Activated gamma-delta T cell treated with anti-CD3 and anti-CD28 coated beads, Interleukin-2, amount 50 U/mL, for 16 hours (primary cell): ENCODE data around the gene PARD3.
"Not testable (repeated sequence)": the region's sequence is repeated elsewhere in the genome, so short reads cannot be mapped to it uniquely, and the experiment has no call there.

Source experiments
- DNase-seq: peaks from one replicate; pipeline ENCODE4 v3.0.0-alpha.2; 2020; ENCODE audit warnings: low read depth

Gene PARD3

DNA sequence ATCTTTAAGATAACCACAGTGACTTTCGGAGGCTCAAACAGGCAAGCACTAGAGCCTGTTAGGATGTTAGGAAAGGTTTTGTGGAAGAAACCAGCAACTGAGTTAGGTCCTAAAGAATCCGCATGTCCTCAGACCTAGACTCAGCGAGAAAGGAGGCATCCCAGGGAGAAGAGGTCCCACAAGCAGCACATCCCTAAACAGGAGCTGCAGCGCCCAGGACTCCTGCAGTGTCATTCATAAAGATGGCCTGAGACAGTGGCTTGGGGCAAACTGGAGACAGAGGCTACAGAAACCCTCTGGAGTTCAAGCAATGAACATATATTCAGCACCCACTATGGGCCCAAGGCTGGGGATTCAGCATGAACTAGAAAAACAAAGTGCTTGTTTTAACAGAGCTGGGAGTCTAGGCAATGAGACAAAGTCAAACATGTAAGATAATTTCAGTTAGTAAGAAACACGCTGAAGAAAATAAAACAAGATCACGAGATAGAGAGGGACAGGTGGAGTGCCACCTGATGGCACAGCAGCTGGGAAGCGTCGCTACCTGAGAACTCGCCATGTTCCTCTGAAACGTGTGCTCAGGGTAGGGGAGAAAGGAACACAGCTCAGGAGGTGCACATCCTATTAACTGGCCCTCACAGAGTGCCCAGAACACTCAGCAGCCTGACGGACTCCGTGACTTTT is 48.1 kb downstream of the PARD3 start:
- no peak for DNase-seq

DNA sequence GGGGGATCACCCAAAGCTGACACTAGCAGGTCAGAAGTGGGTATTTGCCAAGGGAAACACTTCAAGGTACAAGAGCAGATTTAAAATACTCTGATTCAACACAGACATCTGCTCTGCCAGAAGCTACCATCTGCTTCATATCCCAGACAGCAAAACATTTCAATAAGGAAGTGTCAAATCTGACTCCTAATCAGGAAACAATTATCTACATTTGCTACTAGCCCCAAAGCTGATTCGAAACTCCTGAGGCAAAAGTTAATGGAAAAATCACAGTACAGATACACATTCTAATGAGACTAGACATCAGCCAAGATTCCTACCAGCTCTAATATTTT is 48.9 kb downstream of the PARD3 start:
- DNase-seq: no peak

DNA sequence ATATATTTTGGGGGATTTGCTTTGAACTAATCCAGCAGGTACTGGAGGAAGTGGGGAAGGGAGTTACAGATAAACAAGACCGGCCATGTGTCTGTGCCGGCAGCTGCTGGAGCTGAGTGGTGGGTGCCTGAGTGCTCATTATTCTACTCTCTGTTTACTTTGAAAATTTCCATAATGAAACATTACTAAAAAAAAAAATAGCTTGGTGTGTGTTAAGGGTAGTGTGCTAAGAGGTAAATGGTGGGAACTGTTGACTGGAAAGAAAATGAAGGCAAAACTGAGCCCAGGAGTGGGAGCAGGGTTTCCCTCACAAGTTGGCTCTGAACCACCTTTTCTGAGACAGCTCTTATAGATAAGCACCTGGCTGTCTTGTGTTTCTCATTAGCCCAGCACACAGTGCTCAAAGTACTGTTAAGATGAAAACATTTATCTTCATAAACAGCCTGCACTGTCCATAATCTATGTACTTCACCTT is 50.6 kb downstream of the PARD3 start:
- DNase-seq: no peak

DNA sequence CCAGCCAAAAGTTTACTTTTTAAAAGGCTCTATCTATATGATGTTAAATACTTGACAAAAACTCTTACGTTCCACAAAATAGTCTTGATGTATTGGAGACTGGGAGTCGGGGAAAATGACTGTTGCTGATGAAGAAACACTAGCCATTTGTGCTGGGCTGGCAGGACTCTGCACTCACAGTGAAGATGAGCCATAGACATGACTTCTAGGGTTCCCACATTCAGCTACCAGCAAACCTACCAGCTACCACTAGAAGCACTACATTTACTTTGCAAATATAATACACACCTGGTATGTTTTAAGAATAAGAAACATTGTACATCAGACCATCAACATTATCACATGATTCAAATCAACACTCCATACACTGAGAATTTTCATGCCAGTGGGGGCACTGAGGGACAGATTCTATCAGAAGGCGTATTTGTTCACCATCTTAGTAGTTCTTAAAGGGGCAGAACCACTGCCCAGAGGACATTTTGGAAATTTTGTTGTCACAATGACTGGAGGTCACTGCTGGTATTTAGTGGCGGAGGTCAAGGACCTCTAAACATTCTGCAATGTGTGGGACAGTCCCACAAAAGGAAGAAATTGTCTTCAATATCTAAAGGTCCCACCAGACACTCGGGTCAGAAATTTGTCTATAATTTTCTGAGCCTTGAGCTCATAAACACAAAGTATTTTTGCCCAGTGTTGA is 52.3 kb downstream of the PARD3 start:
- no peak for DNase-seq

DNA sequence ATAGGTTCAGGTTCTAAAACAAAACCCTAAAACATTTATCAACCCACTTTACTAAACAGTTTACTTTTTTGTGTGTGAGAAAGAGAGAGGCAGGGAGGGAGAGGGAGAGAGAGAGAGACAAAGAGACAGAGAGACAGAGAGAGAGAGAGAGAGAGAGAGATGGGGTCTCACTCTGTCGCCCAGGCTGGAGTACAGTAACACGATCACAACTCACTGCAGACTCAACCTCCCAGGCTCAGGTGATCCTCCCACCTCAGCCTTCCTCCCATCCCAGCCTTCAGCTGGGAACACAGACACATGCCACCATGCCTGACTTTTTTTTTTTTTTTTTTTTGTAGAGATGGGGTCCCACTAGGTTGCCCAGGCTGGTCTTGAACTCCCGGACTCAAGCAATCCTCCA is 52.9 kb downstream of the PARD3 start:
- DNase-seq: no peak

DNA sequence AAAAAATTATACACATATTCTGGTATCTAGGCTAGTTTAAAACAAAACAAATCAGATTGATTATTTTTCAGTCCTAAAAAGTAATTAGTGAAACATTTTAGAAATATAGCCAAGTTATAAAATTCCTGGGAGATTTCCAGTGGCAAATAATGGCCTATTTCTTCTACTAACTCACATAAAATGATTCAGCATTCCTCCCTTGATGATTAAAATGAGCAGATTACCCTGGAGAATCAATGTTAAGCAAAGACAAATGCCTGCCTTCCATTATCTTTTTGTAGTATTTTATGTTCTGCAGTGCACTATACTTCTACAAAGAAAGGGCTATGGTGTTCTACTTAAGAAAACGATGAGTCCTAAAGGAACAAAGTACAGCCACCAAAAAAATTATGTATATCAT is 53.6 kb downstream of the PARD3 start:
- no peak for DNase-seq

DNA sequence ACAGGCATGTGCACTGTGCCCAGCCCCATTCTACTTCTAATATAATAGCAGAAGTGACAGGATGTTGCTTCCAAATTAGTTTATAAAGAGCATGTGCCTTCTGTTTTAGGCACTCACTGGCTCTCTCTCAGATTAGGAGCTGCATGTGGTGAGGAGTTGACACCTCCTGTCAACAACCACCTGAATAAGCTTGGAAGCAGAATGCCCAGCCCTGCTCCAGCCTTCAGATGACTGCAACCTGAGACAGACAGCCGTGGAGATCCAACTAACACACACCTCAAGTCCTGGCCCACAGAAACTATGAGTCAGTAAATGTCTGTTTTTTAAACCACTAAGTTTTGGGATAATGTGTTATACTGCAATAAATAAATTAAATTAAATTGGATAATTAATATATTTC is 54.5 kb downstream of the PARD3 start:
- DNase-seq: no peak

DNA sequence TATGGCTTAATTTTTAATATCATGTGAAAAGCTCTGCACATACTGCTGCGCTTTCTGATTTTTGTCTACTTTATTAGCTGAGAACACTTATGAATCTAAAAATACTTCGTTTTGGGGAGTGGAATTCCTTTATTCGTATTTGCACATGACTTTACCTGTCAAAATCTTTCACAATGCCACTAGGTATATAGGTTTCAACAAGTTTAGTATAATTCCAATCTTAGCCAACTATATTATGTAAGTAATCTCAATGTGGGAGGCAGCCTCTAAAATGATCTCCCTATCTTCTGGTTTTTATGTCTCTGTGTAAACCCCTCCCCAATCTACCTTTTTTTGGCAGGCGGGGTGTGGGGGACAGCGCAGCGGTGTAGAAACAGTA is 55.3 kb downstream of the PARD3 start:
- no peak for DNase-seq

DNA sequence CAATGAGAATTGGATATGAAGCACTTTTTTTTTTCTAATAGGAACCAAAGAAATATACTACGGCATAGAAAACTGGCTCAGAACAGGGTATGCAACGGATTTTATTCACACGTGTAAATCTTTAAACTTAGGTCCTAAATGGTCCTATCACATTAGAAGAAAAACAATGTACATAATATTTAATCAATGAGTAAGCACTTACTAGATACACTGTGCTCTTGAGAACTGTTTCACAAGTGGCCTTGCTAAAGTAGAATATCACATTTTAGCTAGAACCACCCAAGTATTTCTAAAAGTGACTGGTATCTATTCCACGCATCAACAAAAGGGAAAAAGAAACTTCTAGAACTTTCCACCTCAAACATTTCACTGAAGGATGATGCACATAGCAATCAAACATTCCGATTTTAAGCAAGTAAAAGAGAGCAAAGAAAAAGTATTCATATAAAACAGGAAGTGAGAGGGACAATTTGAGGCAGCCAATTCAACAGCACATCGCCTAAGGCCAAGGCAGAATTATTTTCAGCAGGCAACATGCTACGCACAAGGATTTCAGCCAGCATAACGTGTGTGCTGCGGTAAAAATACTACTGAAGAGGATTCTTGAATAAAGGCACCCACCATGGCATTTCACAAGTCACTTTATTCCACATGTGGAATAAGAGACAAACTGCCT is 55.8 kb downstream of the PARD3 start:
- DNase-seq: no peak

DNA sequence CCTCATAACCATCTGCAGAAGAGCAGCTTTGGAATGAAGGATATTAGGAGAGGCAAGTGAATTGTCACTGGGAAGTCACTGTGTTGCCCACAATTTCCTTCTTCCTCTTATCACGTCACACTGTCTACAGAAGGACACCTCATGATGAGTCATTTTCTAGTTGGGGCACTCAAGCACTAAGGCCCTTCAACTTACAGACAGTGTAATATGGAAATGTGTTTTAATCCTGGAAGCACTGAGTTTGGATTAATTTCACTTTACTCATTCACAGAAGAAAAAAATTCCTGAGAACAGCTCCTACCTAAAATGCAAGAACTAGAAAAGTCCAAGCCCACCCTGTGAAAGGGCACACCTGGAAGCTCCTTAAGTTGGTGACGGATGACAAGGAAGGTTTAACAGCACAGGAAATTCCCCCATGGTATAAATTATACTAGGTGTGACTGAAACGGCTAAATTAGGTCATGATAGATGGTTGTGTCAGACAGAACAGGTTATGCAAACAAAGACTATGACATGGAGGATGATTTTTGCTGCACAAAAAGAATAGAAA is 56.6 kb downstream of the PARD3 start:
- no peak for DNase-seq

DNA sequence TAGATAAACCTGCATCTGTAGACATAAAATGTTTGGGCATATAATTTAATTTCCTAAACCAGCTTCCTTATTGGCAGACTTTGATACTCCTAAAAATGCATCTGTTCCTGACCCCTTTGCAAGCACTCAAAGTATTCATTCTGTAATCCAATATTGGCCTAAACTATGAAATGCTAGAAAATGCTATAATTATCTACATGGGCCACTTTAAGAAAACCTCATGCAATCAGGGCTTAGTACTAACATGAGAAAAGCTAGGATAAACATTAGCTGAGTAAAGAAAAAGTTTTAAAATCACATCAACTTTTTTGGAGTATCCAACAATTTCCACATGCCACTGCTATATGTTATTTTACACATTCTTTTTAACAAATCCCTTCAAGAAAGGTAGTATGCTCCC is 57.2 kb downstream of the PARD3 start:
- DNase-seq: no peak

DNA sequence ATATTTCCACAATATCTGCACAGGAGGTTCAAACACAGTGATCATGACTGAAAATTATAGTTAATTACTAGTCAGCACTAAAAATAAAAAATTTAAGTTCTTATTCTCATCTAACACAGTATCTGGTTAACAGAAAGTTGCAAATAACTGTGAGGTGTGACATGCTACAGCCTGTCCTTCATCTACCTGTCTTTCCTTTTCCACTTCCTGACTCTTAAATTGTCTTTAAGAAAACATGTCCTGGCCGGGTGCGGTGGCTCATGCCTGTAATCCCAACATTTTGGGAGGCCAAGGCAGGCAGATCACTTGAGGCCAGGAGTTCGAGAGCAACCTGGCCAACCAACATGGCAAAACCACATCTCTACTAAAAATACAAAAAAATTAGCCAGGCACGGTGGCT is 57.9 kb downstream of the PARD3 start:
- DNase-seq: not testable (repeated sequence)

DNA sequence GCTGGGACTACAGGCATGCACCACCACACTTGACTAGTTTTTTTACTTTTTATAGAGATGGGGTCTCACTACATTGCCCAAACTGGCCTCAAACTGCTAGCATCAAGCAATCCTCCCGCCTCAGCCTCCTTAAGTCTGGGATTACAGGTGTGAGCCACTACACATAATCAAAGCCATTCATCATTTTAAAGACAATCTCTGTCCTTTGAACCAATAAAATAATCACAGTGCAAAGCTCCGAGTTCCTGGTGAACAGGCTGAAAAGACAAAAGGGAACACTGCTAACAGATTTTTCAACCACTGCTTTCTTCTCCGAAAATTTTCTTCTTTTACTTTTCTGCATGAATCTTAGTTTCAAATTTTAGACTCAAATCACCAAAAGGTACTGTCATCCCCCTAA is 58.5 kb downstream of the PARD3 start:
- DNase-seq: no peak

DNA sequence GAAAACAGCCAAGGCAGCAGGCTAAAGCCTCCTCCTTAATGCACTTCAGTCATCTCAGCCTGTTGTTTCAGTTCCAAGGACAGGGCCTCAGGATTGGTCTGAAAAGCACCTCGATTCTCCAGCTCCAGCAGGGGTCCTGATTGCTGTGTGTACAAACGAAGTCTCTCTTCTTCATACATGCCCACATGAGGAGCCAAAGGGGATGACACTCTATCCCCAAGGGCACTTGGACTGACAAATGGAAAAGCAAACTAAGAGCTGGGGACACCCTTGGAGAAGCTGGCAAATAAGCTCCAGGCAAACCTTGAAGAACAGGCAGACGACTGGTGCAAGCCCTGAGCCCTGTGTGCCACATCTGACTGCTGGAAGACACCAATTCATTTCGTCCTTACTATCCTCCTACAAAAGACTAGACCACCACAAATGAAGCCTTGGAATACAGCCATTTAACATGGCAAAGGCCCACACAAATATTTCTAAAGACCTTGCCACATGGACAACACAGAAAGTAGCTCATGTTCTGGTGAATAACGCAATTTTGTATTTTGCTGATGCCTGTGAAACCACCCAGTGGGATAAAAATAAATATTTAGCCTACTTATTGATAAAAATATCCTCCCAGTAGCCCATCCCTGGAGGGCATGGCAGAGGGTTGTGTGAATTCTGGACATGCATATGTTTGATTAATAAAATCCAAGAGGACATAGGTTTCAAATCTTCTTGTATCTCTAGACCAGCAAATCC is 61.9 kb downstream of the PARD3 start:
- no peak for DNase-seq

DNA sequence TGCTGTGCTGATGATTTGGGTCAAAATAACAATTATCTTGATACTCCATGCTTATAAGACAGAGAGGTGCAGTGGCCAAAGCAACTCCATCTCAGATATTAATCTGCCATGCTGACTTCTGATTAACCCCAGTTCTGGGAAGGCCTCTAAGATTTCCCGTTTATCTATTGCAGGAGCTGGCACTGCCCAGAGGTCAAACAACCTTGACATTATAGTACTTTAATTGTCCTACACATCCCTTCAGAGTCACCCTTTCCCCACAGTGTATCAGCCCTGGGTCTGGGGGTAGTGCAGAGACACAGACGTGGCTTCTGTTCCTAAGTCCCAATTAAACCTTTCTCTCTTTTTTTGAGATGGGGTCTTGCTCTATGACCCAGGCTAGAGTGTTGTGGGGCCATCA is 63.8 kb downstream of the PARD3 start:
- no peak for DNase-seq

DNA sequence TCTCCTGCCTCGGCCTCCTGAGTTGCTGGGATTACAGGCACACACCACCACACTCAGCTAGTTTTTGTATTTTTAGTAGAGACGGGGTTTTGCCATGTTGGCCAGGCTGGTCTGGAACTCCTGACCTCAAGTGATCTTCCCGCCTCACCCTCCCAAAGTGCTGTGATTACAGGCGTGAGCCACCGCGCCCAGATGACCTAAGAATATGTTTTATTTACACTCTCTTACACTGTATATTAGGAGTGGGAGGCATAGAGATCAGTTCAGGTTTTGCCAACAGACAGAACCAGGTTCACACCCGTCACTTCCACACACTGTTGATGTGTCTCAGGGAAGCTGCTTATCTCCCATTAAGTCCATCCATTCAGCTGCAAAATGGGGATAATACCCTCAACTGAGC is 64.3 kb downstream of the PARD3 start:
- not testable (repeated sequence) for DNase-seq

DNA sequence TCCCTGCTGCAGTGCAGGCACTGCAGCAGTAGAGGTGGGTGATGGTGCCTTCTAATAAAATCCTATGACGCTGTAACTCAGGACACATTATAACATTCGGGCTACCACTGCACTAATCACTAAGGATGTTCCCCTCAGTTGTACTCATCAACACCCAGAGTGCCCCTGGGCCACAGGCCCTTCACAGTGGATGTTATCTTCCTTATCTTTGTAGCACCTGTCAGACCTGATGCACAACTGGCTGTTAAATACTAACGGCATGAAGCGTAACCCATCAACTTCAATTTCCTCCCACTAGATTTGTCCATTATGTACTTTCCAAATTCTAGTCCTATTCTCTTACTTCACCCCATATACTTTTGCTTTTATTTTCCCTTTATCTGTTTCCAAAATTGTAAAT is 66.3 kb downstream of the PARD3 start:
- DNase-seq: no peak

DNA sequence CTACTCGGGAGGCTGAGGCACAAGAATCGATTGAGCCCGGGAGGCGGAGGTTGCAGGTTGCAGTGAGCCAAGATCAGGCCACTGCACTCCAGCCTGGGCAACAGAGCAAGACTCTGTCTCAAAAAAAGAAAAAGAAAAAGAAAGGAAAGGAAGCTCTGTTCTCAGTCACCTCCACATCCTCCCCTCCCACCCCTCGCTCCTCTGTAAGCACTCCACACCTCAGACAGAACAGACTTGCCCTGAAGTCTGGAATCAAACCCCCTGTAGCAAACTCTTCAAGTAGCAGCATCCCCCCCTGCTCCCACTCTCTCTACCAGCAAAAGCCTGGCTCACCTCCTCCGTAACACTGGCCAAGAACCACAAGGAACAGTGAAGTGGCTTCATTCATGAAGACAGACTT is 66.7 kb downstream of the PARD3 start:
- DNase-seq: no peak

DNA sequence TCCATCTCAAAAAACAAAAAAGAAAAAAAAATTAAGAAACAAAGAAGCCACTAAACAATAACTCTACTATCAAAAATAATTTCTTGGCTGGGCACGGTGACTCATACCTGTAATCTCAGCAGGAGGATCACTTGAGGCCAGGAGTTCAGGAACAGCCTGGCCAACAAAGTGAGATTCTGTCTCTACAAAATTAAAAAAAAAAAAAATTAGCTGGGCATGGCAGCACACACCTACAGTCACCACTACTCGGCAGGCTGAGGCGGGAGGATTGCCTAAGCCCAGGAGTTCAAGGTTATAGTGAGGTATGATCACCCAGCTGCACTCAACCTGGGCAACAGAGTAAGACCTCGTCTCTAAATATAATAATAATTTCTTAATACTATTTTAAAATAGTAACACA is 69.0 kb downstream of the PARD3 start:
- no peak for DNase-seq

DNA sequence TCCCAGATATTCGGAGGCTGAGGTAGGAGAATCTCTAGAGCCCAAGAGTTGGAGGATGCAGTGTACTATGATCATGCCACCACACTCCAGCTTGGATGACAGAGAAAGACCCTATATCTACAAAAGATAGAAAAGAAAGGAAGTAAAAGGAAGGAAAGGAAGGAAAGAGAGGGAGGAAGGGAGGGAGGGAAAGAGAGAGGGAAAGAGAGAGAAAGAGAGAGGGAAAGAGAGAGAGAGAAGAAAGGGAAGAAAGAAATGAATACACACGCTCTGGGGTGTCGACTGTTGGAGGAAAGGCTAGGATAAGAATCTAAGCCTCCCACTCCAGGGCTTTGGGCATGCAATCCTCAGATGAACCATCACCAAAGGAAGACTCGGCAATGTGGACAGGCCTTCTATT is 69.9 kb downstream of the PARD3 start:
- no peak for DNase-seq

DNA sequence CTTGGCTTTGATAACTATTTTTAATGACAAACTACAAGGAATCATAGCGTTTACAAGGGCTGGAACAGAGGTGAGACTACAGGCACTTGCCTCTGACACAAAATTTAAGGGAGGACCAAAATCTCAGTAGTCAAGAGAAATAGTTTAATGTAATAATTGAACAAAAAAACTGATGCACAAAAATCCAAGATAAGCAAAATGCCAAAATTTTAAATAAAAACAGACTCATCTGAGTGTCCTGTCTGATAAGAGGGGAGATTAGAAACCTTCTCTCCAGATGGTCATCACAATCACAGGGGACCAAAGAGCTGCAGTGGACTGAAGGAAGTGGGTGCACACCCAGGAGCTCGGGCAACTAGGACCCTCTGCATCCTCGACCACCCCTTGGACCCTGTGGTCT is 70.5 kb downstream of the PARD3 start:
- DNase-seq: no peak

DNA sequence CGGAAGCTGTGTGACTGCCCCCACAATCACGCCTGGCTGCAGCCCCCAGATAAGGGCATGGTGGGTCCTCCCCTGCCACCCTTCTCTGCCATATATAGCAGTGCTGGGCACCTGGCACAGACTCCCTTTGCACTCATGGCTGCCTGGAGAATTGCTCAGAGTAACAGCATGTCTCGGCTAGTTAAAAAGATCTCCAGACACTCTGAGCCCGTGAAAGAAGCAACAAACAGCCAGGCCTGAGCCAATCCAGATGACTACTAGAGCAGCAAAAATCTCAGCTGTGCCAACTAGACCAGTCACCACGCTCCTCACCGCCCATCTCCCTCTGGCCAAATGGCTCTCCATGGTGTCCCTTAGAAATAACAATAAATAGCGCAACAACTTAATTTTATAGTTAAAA is 71.3 kb downstream of the PARD3 start:
- no peak for DNase-seq

DNA sequence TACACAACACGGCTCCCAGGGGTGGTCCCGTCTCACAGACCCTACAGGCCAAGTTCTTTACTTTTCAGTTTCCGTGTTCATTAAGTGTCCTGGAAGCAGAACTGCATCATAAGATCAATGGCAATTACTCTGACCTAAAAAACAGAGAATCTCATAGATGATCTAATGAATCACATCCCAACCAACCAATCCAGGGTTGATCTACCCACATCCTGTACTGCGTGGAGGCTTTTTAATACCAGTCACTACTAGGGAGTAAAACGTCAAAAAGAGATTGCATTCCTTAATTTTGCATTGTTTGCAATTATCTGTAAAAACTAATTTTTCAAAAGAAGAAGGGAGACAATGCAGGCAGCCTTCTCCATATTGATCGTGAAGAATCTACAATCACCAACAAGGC is 72.6 kb downstream of the PARD3 start:
- DNase-seq: no peak
